Measurements from ENCODE around the gene TLR6.
A peak's percentile ranks its signal among the peaks of the same experiment; 100 is the strongest.

Gene TLR6

GRCh38 chr4:38867478-38868058, 11.0 kb upstream of the TLR6 start, which contains the start of gene FAM114A1:
FAM114A1 (plus strand) TSS chr4:38867806; CDS start chr4:38878079, 10,273 bp downstream.
- peak in 1 of 2 donors; percentile 32 for DNase-seq (ENCODE audit: low read depth in 2 of 2)

GRCh38 chr4:38866973-38867477, 10.4 kb upstream of the TLR6 start:
- no peak for DNase-seq (ENCODE audit: low read depth in 2 of 2)

- DNase-seq (ENCODE audit: low read depth in 2 of 2), result no peak
These were observed 8.8 kb upstream of the TLR6 start for GRCh38 chr4:38865445-38865844.

- no peak for DNase-seq (ENCODE audit: low read depth in 2 of 2)
These were observed 5.2 kb upstream of the TLR6 start for GRCh38 chr4:38861791-38862190.

GRCh38 chr4:38860788-38861424, 4.3 kb upstream of the TLR6 start:
- peak; percentile 36 to 45 for DNase-seq (ENCODE audit: low read depth in 2 of 2)

GRCh38 chr4:38859501-38859900, 2.9 kb upstream of the TLR6 start:
- no peak for DNase-seq (ENCODE audit: low read depth in 2 of 2)

- DNase-seq (ENCODE audit: low read depth in 2 of 2), result no peak
These were observed 1.4 kb upstream of the TLR6 start for GRCh38 chr4:38858097-38858420.

- DNase-seq (ENCODE audit: low read depth in 2 of 2), result no peak
These were observed 908 bp upstream of the TLR6 start for GRCh38 chr4:38857354-38858096.

- DNase-seq (ENCODE audit: low read depth in 2 of 2), result no peak
These were observed 571 bp downstream of the TLR6 start for GRCh38 chr4:38856046-38856445.

- no peak for DNase-seq (ENCODE audit: low read depth in 2 of 2)
These were observed 1.2 kb downstream of the TLR6 start for GRCh38 chr4:38855466-38855865.

GRCh38 chr4:38846015-38846414, 10.6 kb downstream of the TLR6 start:
- DNase-seq (ENCODE audit: low read depth in 2 of 2), result no peak

- DNase-seq (ENCODE audit: low read depth in 2 of 2), result no peak
These were observed 13.6 kb downstream of the TLR6 start for GRCh38 chr4:38842994-38843393.

- no peak for DNase-seq (ENCODE audit: low read depth in 2 of 2)
These were observed 18.8 kb downstream of the TLR6 start for GRCh38 chr4:38837849-38838248.

- no peak for DNase-seq (ENCODE audit: low read depth in 2 of 2)
These were observed 19.3 kb downstream of the TLR6 start for GRCh38 chr4:38837334-38837733.

- no peak for DNase-seq (ENCODE audit: low read depth in 2 of 2)
These were observed 22.0 kb downstream of the TLR6 start for GRCh38 chr4:38834570-38834969.

- DNase-seq (ENCODE audit: low read depth in 2 of 2), result no peak
These were observed 23.7 kb downstream of the TLR6 start for GRCh38 chr4:38832624-38833528.

GRCh38 chr4:38832206-38832605, 24.4 kb downstream of the TLR6 start:
- no peak for DNase-seq (ENCODE audit: low read depth in 2 of 2)

- no peak for DNase-seq (ENCODE audit: low read depth in 2 of 2)
These were observed 25.0 kb downstream of the TLR6 start for GRCh38 chr4:38831653-38832052.

GRCh38 chr4:38829237-38829636, 27.4 kb downstream of the TLR6 start:
- DNase-seq (ENCODE audit: low read depth in 2 of 2), result no peak

- DNase-seq (ENCODE audit: low read depth in 2 of 2), result no peak
These were observed 32.9 kb downstream of the TLR6 start for GRCh38 chr4:38823766-38824165.

- no peak for DNase-seq (ENCODE audit: low read depth in 2 of 2)
These were observed 33.8 kb downstream of the TLR6 start for GRCh38 chr4:38822748-38823303.

GRCh38 chr4:38821739-38822138, 34.9 kb downstream of the TLR6 start:
- no peak for DNase-seq (ENCODE audit: low read depth in 2 of 2)
